IPS-15b (cell line): Measurements from ENCODE around the gene TOX2.

Source experiments
- H3K27me3 ChIP-seq: one replicate; pipeline ENCODE4 v1.6.1; 2013; ENCODE audit warnings: low read length; ENCODE audit not compliant: control insufficient read depth, insufficient read depth
- H3K36me3 ChIP-seq: one replicate; pipeline ENCODE4 v1.6.1; 2013; ENCODE audit warnings: low read length; ENCODE audit not compliant: control insufficient read depth, insufficient read depth
- H3K4me1 ChIP-seq: one replicate; pipeline ENCODE4 v1.6.1; 2013; ENCODE audit warnings: mild to moderate bottlenecking, low read length; ENCODE audit not compliant: control insufficient read depth, insufficient read depth
- H3K4me3 ChIP-seq: one replicate; pipeline ENCODE4 v1.5.1; 2013; ENCODE audit warnings: low read depth, low read length
- H3K9ac ChIP-seq: one replicate; pipeline ENCODE4 v1.6.1; 2013; ENCODE audit warnings: low read depth, mild to moderate bottlenecking, low read length
- H3K9me3 ChIP-seq: one replicate; pipeline ENCODE4 v1.6.1; 2013; ENCODE audit warnings: mild to moderate bottlenecking, low read length; ENCODE audit not compliant: control insufficient read depth, insufficient read depth

Gene TOX2

GRCh38 chr20:44110816-44111568 lies 196.3 kb downstream of the TOX2 start:
- Histone ChIP-seq H3K9me3 (peaks cover 4% of the 10 kb centered on the region), H3K9ac (no peak overlapping the region), H3K27me3 (no peaks in the 10 kb centered on the region), H3K4me3 (no peak overlapping the region), H3K4me1 (no peaks in the 10 kb centered on the region), H3K36me3 (no peaks in the 10 kb centered on the region)

- no peaks in the 10 kb centered on the region for H3K36me3 ChIP-seq
- no peak overlapping the region for H3K4me3 ChIP-seq
- no peaks in the 10 kb centered on the region for H3K27me3 ChIP-seq
- H3K9ac ChIP-seq: no peak overlapping the region
- H3K4me1 ChIP-seq: no peaks in the 10 kb centered on the region
- peaks cover 4% of the 10 kb centered on the region for H3K9me3 ChIP-seq
Measured at GRCh38 chr20:44111712-44112335, 197.2 kb downstream of the TOX2 start.

- Histone ChIP-seq H3K9ac (no peak overlapping the region), H3K36me3 (no peaks in the 10 kb centered on the region), H3K27me3 (no peaks in the 10 kb centered on the region)
Measured at GRCh38 chr20:44112456-44112855, 197.8 kb downstream of the TOX2 start.

GRCh38 chr20:44112889-44113617 lies 198.4 kb downstream of the TOX2 start:
- Histone ChIP-seq H3K4me1 (no peaks in the 10 kb centered on the region), H3K36me3 (no peaks in the 10 kb centered on the region)

More at GRCh38 chr20:44112456-44112855, 197.8 kb downstream of the TOX2 start:
- H3K4me3 ChIP-seq: no peak overlapping the region
- no peaks in the 10 kb centered on the region for H3K4me1 ChIP-seq
- H3K9me3 ChIP-seq: peaks cover 4% of the 10 kb centered on the region

GRCh38 chr20:44113618-44114376 lies 199.1 kb downstream of the TOX2 start:
- H3K4me3 ChIP-seq: no peak overlapping the region
- no peaks in the 10 kb centered on the region for H3K9me3 ChIP-seq
- no peaks in the 10 kb centered on the region for H3K27me3 ChIP-seq
- H3K36me3 ChIP-seq: no peaks in the 10 kb centered on the region
- H3K4me1 ChIP-seq: no peaks in the 10 kb centered on the region
- H3K9ac ChIP-seq: no peak overlapping the region

More at GRCh38 chr20:44112889-44113617, 198.4 kb downstream of the TOX2 start:
- H3K9me3 ChIP-seq: no peaks in the 10 kb centered on the region
- no peak overlapping the region for H3K4me3 ChIP-seq
- H3K27me3 ChIP-seq: no peaks in the 10 kb centered on the region
- H3K9ac ChIP-seq: no peak overlapping the region

GRCh38 chr20:44115181-44115580 lies 200.5 kb downstream of the TOX2 start:
- Histone ChIP-seq H3K9me3 (no peaks in the 10 kb centered on the region), H3K4me3 (no peak overlapping the region), H3K4me1 (no peaks in the 10 kb centered on the region), H3K27me3 (no peaks in the 10 kb centered on the region), H3K9ac (no peak overlapping the region), H3K36me3 (no peaks in the 10 kb centered on the region)

GRCh38 chr20:44115762-44116644 lies 201.4 kb downstream of the TOX2 start:
- Histone ChIP-seq H3K4me3 (no peak overlapping the region), H3K36me3 (no peaks in the 10 kb centered on the region), H3K9me3 (no peaks in the 10 kb centered on the region), H3K4me1 (no peaks in the 10 kb centered on the region), H3K27me3 (no peaks in the 10 kb centered on the region), H3K9ac (no peak overlapping the region)

GRCh38 chr20:44117296-44118184 lies 202.9 kb downstream of the TOX2 start:
- H3K27me3 ChIP-seq: no peaks in the 10 kb centered on the region
- no peak overlapping the region for H3K4me3 ChIP-seq
- H3K9me3 ChIP-seq: no peaks in the 10 kb centered on the region
- no peak overlapping the region for H3K9ac ChIP-seq
- no peaks in the 10 kb centered on the region for H3K36me3 ChIP-seq
- H3K4me1 ChIP-seq: no peaks in the 10 kb centered on the region

- Histone ChIP-seq H3K4me1 (peaks cover 3% of the 10 kb centered on the region), H3K9ac (no peak overlapping the region), H3K4me3 (no peak overlapping the region), H3K36me3 (no peaks in the 10 kb centered on the region), H3K9me3 (no peaks in the 10 kb centered on the region), H3K27me3 (no peaks in the 10 kb centered on the region)
Measured at GRCh38 chr20:44118185-44119033, 203.8 kb downstream of the TOX2 start.
